ENCODE data around the gene TAF4B. TPM values are rescaled to one million over a fixed set of nuclear protein-coding genes. Genes with fewer than 3 reads are reported as not detected.
"Not testable (repeated sequence)": the region's sequence is repeated elsewhere in the genome, so short reads cannot be mapped to it uniquely, and the experiment has no call there.

Gene TAF4B
- total RNA-seq, 2 experiments from 2014 or later = 6.9 to 9.3 TPM

DNA sequence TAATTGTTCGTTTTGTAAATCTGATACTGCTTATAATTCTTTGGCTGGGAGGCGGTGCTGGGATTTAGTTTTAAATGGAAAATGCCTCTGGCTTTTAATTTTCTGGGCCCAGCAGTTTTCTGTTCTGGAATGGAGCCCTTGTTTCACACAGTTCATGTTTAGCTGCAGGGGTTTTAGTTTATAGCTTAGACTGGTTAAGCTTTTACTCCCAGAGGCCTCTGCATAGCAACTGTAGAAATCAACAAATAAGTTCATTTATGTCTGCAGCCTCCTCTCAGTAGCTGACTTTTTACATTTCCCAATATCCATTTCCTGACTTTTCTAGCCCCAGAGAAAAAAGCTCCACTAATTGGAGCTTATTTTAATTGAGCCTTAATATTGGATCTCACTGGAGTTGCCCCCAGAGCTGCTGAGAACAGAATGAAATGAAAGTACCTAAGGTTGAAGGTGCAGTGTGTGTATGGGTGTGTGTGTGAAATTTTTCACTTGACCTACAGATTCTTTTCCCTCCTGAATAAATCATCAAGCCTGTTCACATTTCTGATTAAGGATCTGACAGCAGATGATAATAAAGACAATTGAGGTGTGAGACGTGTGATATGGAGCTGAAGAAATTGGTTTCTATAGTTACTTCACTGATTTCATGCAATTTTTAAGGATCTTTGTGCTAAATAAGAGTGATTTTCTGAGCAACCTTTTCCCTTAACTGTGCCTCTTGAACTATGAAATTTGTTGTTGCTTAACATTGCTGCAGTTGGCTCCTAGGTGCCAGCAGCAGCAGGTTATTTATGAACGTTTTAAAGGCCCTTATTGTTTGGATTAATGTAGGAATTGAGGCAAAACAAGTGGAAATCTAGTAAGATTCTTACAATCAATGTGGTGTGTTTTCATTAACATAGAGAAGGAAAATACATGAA, 109.6 kb downstream of the TAF4B start:
- no peak overlapping the region for H3K4me3 Mint-ChIP-seq
- no peaks in the 10 kb centered on the region for H3K27me3 Mint-ChIP-seq
- H3K36me3 Mint-ChIP-seq = no peaks in the 10 kb centered on the region
- H3K4me1 Mint-ChIP-seq = no peaks in the 10 kb centered on the region
- ATAC-seq = no peak
- no peak overlapping the region for H3K27ac Mint-ChIP-seq
- CTCF ChIA-PET = no interaction called here
- H3K9me3 Mint-ChIP-seq (ENCODE audit: low read depth) = no peaks in the 10 kb centered on the region
- no peak for DNase-seq

DNA sequence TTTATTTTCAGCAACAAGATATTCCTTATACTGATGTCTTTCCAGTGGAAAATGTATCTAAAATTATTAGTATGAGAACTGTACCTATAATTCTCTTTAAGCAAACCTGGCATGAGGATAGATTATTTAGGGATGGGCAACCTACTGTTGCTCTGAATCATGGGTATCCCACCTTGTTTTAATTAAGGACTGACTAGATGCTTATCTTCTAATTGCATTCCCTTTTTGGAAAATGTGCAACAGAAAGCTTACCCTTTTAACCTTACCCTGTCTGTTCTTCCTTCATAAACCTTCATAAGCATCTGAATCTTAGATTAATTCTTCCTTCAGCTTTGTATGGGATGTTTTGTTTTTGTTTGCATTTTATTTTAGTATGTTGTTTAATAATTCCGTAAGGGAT, 110.3 kb downstream of the TAF4B start:
- ATAC-seq (no peak), DNase-seq (no peak)
- Mint-ChIP-seq H3K36me3 (no peaks in the 10 kb centered on the region), H3K27me3 (no peaks in the 10 kb centered on the region), H3K9me3 (ENCODE audit: low read depth) (no peaks in the 10 kb centered on the region), H3K27ac (no peak overlapping the region), H3K4me1 (no peaks in the 10 kb centered on the region), H3K4me3 (no peak overlapping the region)
- CTCF ChIA-PET = no interaction called here

- Mint-ChIP-seq H3K27me3 (no peaks in the 10 kb centered on the region), H3K36me3 (peaks cover 21% of the 10 kb centered on the region), H3K4me1 (no peaks in the 10 kb centered on the region), H3K27ac (no peak overlapping the region), H3K9me3 (ENCODE audit: low read depth) (peaks cover 18% of the 10 kb centered on the region), H3K4me3 (no peak overlapping the region)
- DNase-seq (no peak), ATAC-seq (no peak)
- CTCF ChIA-PET = no interaction called here
These were observed 116.4 kb downstream of the TAF4B start for GRCh38 chr18:26342646-26343045.

DNA sequence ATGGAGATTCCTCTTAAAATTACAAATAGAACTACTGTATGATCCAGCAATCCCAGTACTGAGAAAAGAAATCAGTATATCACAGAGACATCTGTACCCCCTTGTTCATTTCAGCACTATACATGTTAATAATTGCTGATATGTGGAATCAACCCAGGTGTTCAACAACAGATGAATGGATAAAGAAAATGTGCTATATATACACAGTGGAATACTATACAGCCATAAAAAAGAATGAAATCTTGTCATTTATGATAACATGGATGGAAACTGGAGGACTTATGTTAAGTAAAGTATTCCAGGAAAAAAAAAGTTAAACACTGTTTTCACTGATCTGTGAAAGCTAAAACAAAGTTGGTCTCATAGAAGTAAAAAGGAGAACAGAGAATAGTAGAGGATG, 124.7 kb downstream of the TAF4B start:
- Mint-ChIP-seq H3K4me1 (no peaks in the 10 kb centered on the region), H3K27me3 (no peaks in the 10 kb centered on the region), H3K27ac (no peak overlapping the region), H3K9me3 (ENCODE audit: low read depth) (peaks cover 25% of the 10 kb centered on the region), H3K4me3 (no peak overlapping the region), H3K36me3 (peaks cover 12% of the 10 kb centered on the region)
- DNase-seq = no peak
- CTCF ChIA-PET = no interaction called here
- no peak for ATAC-seq

GRCh38 chr18:26356045-26356785, 130.0 kb downstream of the TAF4B start:
- CTCF ChIA-PET = no interaction called here
- DNase-seq (no peak), ATAC-seq (no peak)

DNA sequence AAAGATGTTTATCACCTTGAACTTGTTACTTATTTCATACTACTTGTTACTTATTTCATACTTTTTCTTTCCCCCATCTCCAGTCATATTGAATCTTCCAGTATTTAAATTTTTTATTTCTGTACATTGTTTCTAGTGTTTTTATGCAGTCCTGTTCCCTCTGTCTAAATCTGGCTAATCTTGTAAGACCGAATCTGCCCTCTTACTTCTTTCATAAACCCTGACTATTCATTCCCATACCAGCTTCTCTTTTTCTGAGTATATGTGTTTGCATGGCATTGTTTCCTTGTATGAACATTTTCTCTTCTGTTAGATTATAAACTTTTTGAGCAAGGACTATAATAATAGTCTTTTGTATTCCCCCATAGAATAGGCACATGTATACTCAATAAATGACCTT, 131.7 kb downstream of the TAF4B start:
- no peaks in the 10 kb centered on the region for H3K9me3 Mint-ChIP-seq (ENCODE audit: low read depth)
- H3K4me3 Mint-ChIP-seq = no peak overlapping the region
- no peak overlapping the region for H3K27ac Mint-ChIP-seq
- DNase-seq = no peak
- no peaks in the 10 kb centered on the region for H3K27me3 Mint-ChIP-seq
- peaks cover 9% of the 10 kb centered on the region for H3K36me3 Mint-ChIP-seq
- no peaks in the 10 kb centered on the region for H3K4me1 Mint-ChIP-seq
- ATAC-seq = no peak
- CTCF ChIA-PET = no interaction called here

More at GRCh38 chr18:26356045-26356785, 130.0 kb downstream of the TAF4B start:
- H3K27ac Mint-ChIP-seq = no peak overlapping the region
- no peaks in the 10 kb centered on the region for H3K27me3 Mint-ChIP-seq
- no peaks in the 10 kb centered on the region for H3K9me3 Mint-ChIP-seq (ENCODE audit: low read depth)
- H3K4me3 Mint-ChIP-seq = no peak overlapping the region
- H3K36me3 Mint-ChIP-seq = peaks cover 9% of the 10 kb centered on the region
- no peaks in the 10 kb centered on the region for H3K4me1 Mint-ChIP-seq

GRCh38 chr18:26362021-26362420, 135.8 kb downstream of the TAF4B start:
- Mint-ChIP-seq H3K27me3 (no peaks in the 10 kb centered on the region), H3K27ac (no peak overlapping the region), H3K4me3 (no peak overlapping the region), H3K36me3 (peaks cover 9% of the 10 kb centered on the region), H3K9me3 (ENCODE audit: low read depth) (no peaks in the 10 kb centered on the region), H3K4me1 (no peaks in the 10 kb centered on the region)
- DNase-seq (no peak), ATAC-seq (no peak)
- CTCF ChIA-PET = no interaction called here

DNA sequence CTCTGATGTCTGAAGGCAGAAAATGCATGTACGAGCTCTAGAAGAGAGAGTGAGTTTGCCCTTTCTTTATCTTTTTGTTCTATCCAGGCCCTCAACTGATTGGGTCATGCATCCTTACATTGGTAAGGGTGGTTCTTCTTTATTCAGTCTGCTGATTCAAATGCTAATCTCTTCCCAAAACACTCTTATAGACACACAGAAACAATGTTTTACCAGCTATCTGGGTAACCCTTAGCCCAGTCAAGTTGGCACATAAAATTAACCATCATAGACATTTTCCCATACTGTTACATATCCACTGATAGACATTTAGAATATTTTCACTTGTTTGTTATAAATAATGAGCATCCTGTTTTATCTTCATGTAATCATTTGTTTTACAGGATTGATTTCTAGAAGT, 141.2 kb downstream of the TAF4B start:
- ATAC-seq (no peak), DNase-seq (no peak)
- H3K27ac Mint-ChIP-seq = no peak overlapping the region
- H3K4me3 Mint-ChIP-seq = no peak overlapping the region
- H3K27me3 Mint-ChIP-seq = no peaks in the 10 kb centered on the region
- CTCF ChIA-PET = no interaction called here
- H3K4me1 Mint-ChIP-seq = no peaks in the 10 kb centered on the region
- no peaks in the 10 kb centered on the region for H3K9me3 Mint-ChIP-seq (ENCODE audit: low read depth)
- peaks cover 6% of the 10 kb centered on the region for H3K36me3 Mint-ChIP-seq

- no peaks in the 10 kb centered on the region for H3K9me3 Mint-ChIP-seq (ENCODE audit: low read depth)
- CTCF ChIA-PET = no interaction called here
- H3K4me1 Mint-ChIP-seq = no peaks in the 10 kb centered on the region
- ATAC-seq = no peak
- no peak overlapping the region for H3K4me3 Mint-ChIP-seq
- no peak overlapping the region for H3K27ac Mint-ChIP-seq
- no peaks in the 10 kb centered on the region for H3K27me3 Mint-ChIP-seq
- DNase-seq = no peak
- H3K36me3 Mint-ChIP-seq = peaks cover 6% of the 10 kb centered on the region
These were observed 143.8 kb downstream of the TAF4B start for GRCh38 chr18:26370037-26370436.

- ATAC-seq (no peak), DNase-seq (no peak)
- H3K9me3 Mint-ChIP-seq (ENCODE audit: low read depth) = no peaks in the 10 kb centered on the region
- H3K27ac Mint-ChIP-seq = no peak overlapping the region
- H3K4me3 Mint-ChIP-seq = no peak overlapping the region
- H3K36me3 Mint-ChIP-seq = no peaks in the 10 kb centered on the region
- no peaks in the 10 kb centered on the region for H3K27me3 Mint-ChIP-seq
- CTCF ChIA-PET = interaction anchor here (4.3 kb wide), 1 partner anchor 8 kb away, joined by 16 read pairs; no protein-coding TSS in a partner anchor
- H3K4me1 Mint-ChIP-seq = no peaks in the 10 kb centered on the region
These were observed 149.9 kb downstream of the TAF4B start for GRCh38 chr18:26376105-26376504.

DNA sequence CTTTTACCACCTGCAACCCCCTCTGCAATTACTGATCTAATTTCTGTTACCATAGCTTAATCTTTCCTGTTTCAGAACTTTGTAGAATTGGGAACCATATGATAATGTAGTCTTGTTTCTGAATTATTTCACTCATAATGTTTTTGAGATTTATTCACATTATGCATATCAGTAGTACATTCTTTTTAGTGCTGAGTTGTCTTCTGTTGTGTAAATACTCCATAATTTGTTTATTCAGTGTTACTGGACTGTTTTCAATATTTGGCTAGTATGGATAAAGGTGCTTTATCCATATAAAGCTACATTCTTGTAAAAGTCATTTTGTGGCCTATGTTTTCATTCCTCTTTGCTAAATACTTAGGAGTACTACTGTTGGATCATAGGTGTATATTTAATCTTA, 152.5 kb downstream of the TAF4B start:
- CTCF ChIA-PET = no interaction called here
- Mint-ChIP-seq H3K27me3 (no peaks in the 10 kb centered on the region), H3K27ac (no peak overlapping the region), H3K36me3 (no peaks in the 10 kb centered on the region), H3K4me1 (no peaks in the 10 kb centered on the region), H3K9me3 (ENCODE audit: low read depth) (no peaks in the 10 kb centered on the region), H3K4me3 (no peak overlapping the region)
- ATAC-seq (no peak), DNase-seq (no peak)

DNA sequence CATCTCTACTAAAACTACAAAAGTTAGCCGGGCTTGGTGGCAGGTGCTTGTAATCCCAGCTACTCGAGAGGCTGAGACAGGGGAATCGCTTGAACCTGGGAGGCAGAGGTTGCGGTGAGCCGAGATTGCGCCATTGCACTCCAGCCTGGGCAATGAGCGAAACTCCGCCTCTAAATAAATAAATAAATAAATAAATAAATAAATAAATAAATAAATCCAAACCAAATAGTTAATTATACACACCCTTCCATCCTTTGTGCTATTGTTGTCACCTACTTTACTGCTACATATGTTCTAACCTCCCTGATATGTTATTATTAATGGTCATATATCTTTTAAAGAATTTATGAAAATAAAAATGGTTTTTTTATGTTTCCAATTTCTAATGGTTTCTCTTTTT, 155.3 kb downstream of the TAF4B start:
- DNase-seq; H3K9me3 Mint-ChIP-seq (ENCODE audit: low read depth); H3K27ac Mint-ChIP-seq; H3K27me3 Mint-ChIP-seq; H3K4me1 Mint-ChIP-seq; ATAC-seq; CTCF ChIA-PET; H3K36me3 Mint-ChIP-seq; H3K4me3 Mint-ChIP-seq: not testable (repeated sequence)

DNA sequence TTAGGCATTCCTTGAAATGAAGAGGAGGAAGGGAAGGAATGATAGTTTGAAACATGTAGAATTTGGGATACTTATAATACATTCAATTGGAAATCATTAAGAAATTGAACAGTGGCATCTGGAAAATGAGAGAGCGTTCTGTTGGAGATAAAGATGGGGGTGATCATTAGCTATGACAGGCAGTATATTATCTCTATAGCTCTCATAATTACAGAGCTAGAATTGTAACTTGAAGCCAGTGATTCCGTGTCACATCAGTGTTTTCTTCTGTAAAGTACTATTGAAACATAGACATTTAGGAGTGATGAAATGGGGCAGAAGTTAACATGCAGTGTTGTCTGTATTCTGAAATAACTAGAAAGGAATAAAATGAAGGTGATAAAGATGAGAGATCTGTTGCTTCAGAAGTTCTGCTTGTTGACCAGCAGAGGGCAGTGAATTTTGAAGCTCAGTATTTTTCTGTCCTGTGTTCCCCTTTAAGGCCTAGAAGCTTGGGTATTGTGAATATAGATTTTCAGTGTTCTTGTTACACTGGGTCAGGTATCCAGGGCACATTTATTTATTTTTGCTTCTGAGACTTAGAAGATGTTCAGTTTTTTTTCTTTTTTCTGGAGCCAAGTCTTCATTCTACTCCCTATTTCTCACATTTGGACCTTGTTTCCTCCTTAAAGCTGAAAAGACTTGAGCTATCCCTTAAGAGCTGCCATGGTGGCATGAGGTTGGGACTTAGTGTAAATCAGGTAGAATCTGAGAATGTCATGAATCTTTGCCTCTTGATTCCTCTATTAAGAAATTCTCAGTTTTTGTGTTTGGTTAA, 157.4 kb downstream of the TAF4B start:
- Mint-ChIP-seq H3K27ac (no peak overlapping the region), H3K27me3 (no peaks in the 10 kb centered on the region), H3K4me1 (no peaks in the 10 kb centered on the region), H3K9me3 (ENCODE audit: low read depth) (no peaks in the 10 kb centered on the region), H3K4me3 (no peak overlapping the region), H3K36me3 (no peaks in the 10 kb centered on the region)
- CTCF ChIA-PET = interaction anchor here (0.7 to 1.9 kb wide), 17 partner anchors 8 to 463 kb away, joined by 3 to 16 read pairs (median 3); partner anchors contain the start of gene KCTD1
- DNase-seq (no peak), ATAC-seq (no peak)

Data from activated CD8-positive, alpha-beta memory T cell treated with anti-CD3 and anti-CD28 coated beads, Interleukin-2, amount 10 ng/mL, durations not matched to agents 7 days and 5 days (primary cell).